ENCODE results near the gene FBXL16. TPM values are rescaled to one million over a fixed set of nuclear protein-coding genes. Genes with fewer than 3 reads are reported as not detected.
A peak's percentile ranks its signal among the peaks of the same experiment; 100 is the strongest.

The FBXL16 gene
- total RNA-seq, 1 donor from 2014 or later: 5.8 TPM

- DNase-seq (ENCODE audit: low spot score): no peak
- no peaks in the 10 kb centered on the region for H3K27me3 Mint-ChIP-seq (ENCODE audit: low read depth)
- peaks cover 29% of the 10 kb centered on the region for H3K36me3 Mint-ChIP-seq (ENCODE audit: low read depth)
- H3K27ac Mint-ChIP-seq: no peak overlapping the region
- intact Hi-C loops (cut with micrococcal nuclease): no loop called here
- no peak overlapping the region for H3K4me3 Mint-ChIP-seq (ENCODE audit: low read depth)
- peaks cover 14% of the 10 kb centered on the region for H3K4me1 Mint-ChIP-seq (ENCODE audit: low read depth)
- no peaks in the 10 kb centered on the region for H3K9me3 Mint-ChIP-seq
These were observed 27.3 kb upstream of the FBXL16 start for GRCh38 chr16:732936-733335.

GRCh38 chr16:732332-732731 is 26.7 kb upstream of the FBXL16 start:
- intact Hi-C loops (cut with micrococcal nuclease): no loop called here
- no peak overlapping the region for H3K4me3 Mint-ChIP-seq (ENCODE audit: low read depth)
- H3K27ac Mint-ChIP-seq: no peak overlapping the region
- peaks cover 11% of the 10 kb centered on the region for H3K4me1 Mint-ChIP-seq (ENCODE audit: low read depth)
- H3K36me3 Mint-ChIP-seq (ENCODE audit: low read depth): peaks cover 26% of the 10 kb centered on the region
- H3K27me3 Mint-ChIP-seq (ENCODE audit: low read depth): no peaks in the 10 kb centered on the region
- DNase-seq (ENCODE audit: low spot score): no peak
- H3K9me3 Mint-ChIP-seq: no peaks in the 10 kb centered on the region

GRCh38 chr16:730666-731509 is 25.3 kb upstream of the FBXL16 start:
- Mint-ChIP-seq H3K4me3 (ENCODE audit: low read depth) (no peak overlapping the region), H3K27me3 (ENCODE audit: low read depth) (no peaks in the 10 kb centered on the region), H3K9me3 (no peaks in the 10 kb centered on the region), H3K27ac (no peak overlapping the region), H3K36me3 (ENCODE audit: low read depth) (peaks cover 19% of the 10 kb centered on the region), H3K4me1 (ENCODE audit: low read depth) (peaks cover 6% of the 10 kb centered on the region)
- intact Hi-C loops (cut with micrococcal nuclease): no loop called here
- no peak for DNase-seq (ENCODE audit: low spot score)

- Mint-ChIP-seq H3K36me3 (ENCODE audit: low read depth) (peaks cover 10% of the 10 kb centered on the region), H3K4me1 (ENCODE audit: low read depth) (no peaks in the 10 kb centered on the region), H3K4me3 (ENCODE audit: low read depth) (no peak overlapping the region), H3K27ac (no peak overlapping the region), H3K27me3 (ENCODE audit: low read depth) (no peaks in the 10 kb centered on the region), H3K9me3 (no peaks in the 10 kb centered on the region)
- intact Hi-C loops (cut with micrococcal nuclease): no loop called here
- DNase-seq (ENCODE audit: low spot score): no peak
These were observed 24.4 kb upstream of the FBXL16 start for GRCh38 chr16:729768-730665.

GRCh38 chr16:728890-729744 is 23.5 kb upstream of the FBXL16 start:
- H3K9me3 Mint-ChIP-seq: no peaks in the 10 kb centered on the region
- intact Hi-C loops (cut with micrococcal nuclease): no loop called here

GRCh38 chr16:728131-728889 is 22.7 kb upstream of the FBXL16 start:
- Mint-ChIP-seq H3K36me3 (ENCODE audit: low read depth) (peaks cover 6% of the 10 kb centered on the region), H3K27me3 (ENCODE audit: low read depth) (no peaks in the 10 kb centered on the region)

More at GRCh38 chr16:728890-729744, 23.5 kb upstream of the FBXL16 start:
- Mint-ChIP-seq H3K27ac (no peak overlapping the region), H3K4me1 (ENCODE audit: low read depth) (no peaks in the 10 kb centered on the region), H3K27me3 (ENCODE audit: low read depth) (no peaks in the 10 kb centered on the region), H3K36me3 (ENCODE audit: low read depth) (peaks cover 6% of the 10 kb centered on the region), H3K4me3 (ENCODE audit: low read depth) (no peak overlapping the region)
- DNase-seq (ENCODE audit: low spot score): no peak

GRCh38 chr16:727291-727977 is 21.8 kb upstream of the FBXL16 start:
- no peaks in the 10 kb centered on the region for H3K36me3 Mint-ChIP-seq (ENCODE audit: low read depth)
- no peaks in the 10 kb centered on the region for H3K4me1 Mint-ChIP-seq (ENCODE audit: low read depth)
- no peaks in the 10 kb centered on the region for H3K9me3 Mint-ChIP-seq
- H3K27me3 Mint-ChIP-seq (ENCODE audit: low read depth): no peaks in the 10 kb centered on the region
- DNase-seq (ENCODE audit: low spot score): no peak
- no peak overlapping the region for H3K27ac Mint-ChIP-seq
- peak overlapping the region; percentile 42 for H3K4me3 Mint-ChIP-seq (ENCODE audit: low read depth)
- intact Hi-C loops (cut with micrococcal nuclease): no loop called here

More at GRCh38 chr16:728131-728889, 22.7 kb upstream of the FBXL16 start:
- no peaks in the 10 kb centered on the region for H3K9me3 Mint-ChIP-seq
- intact Hi-C loops (cut with micrococcal nuclease): no loop called here
- no peak overlapping the region for H3K4me3 Mint-ChIP-seq (ENCODE audit: low read depth)
- no peak overlapping the region for H3K27ac Mint-ChIP-seq
- DNase-seq (ENCODE audit: low spot score): peak; percentile 63
- H3K4me1 Mint-ChIP-seq (ENCODE audit: low read depth): no peaks in the 10 kb centered on the region

- H3K27ac Mint-ChIP-seq: no peak within 1 kb of the TSS
These were observed 21.1 kb upstream of the FBXL16 start, which contains the start of the genes CCDC78 and HAGHL for GRCh38 chr16:726438-727290. Gene CCDC78, minus strand, starts transcription at chr16:726443. Its CDS starts 76 bp downstream, at chr16:726367. Gene HAGHL, plus strand, starts transcription at chr16:727106. Its CDS starts 404 bp downstream, at chr16:727510.

GRCh38 chr16:726188-726437 is 20.5 kb upstream of the FBXL16 start:
- H3K9me3 Mint-ChIP-seq: no peaks in the 10 kb centered on the region
- no peak overlapping the region for H3K4me3 Mint-ChIP-seq (ENCODE audit: low read depth)
- no peaks in the 10 kb centered on the region for H3K4me1 Mint-ChIP-seq (ENCODE audit: low read depth)
- H3K27me3 Mint-ChIP-seq (ENCODE audit: low read depth): no peaks in the 10 kb centered on the region
- no peak overlapping the region for H3K27ac Mint-ChIP-seq
- no peaks in the 10 kb centered on the region for H3K36me3 Mint-ChIP-seq (ENCODE audit: low read depth)
- intact Hi-C loops (cut with micrococcal nuclease): no loop called here
- DNase-seq (ENCODE audit: low spot score): no peak

More at GRCh38 chr16:726438-727290, 21.1 kb upstream of the FBXL16 start, which contains the start of the genes CCDC78 and HAGHL:
- peak within 1 kb of the TSS; percentile 71 for H3K4me3 Mint-ChIP-seq (ENCODE audit: low read depth)
- H3K4me1 Mint-ChIP-seq (ENCODE audit: low read depth): no peaks in the 10 kb centered on the region
- no peaks in the 10 kb centered on the region for H3K9me3 Mint-ChIP-seq
- intact Hi-C loops (cut with micrococcal nuclease): no loop called here
- no peaks in the 10 kb centered on the region for H3K36me3 Mint-ChIP-seq (ENCODE audit: low read depth)
- no peaks in the 10 kb centered on the region for H3K27me3 Mint-ChIP-seq (ENCODE audit: low read depth)
- peak; percentile 43 for DNase-seq (ENCODE audit: low spot score)

GRCh38 chr16:725463-726187 is 20.0 kb upstream of the FBXL16 start:
- H3K36me3 Mint-ChIP-seq (ENCODE audit: low read depth): no peaks in the 10 kb centered on the region
- DNase-seq (ENCODE audit: low spot score): no peak
- intact Hi-C loops (cut with micrococcal nuclease): no loop called here
- H3K27me3 Mint-ChIP-seq (ENCODE audit: low read depth): no peaks in the 10 kb centered on the region
- H3K27ac Mint-ChIP-seq: no peak overlapping the region
- no peaks in the 10 kb centered on the region for H3K4me1 Mint-ChIP-seq (ENCODE audit: low read depth)
- no peaks in the 10 kb centered on the region for H3K9me3 Mint-ChIP-seq
- H3K4me3 Mint-ChIP-seq (ENCODE audit: low read depth): peak overlapping the region; percentile 13

Measured in activated T-helper 2 cell treated with anti-CD3 and anti-CD28 coated beads, Interferon-gamma antibody, Interleukin-2, Interleukin-4, amounts not matched to agents 10 μg/mL and 5 μg/mL and 100 μg/mL, durations not matched to agents 14 hours and 24 hours and 36 hours (primary cell).